Stimulated activated CD8-positive, alpha-beta memory T cell treated with anti-CD3 and anti-CD28 coated beads, Interleukin-7, amount 100 ng/mL, for 1 hour (primary cell): ENCODE measurements around the gene TIAM1.
"Not testable (repeated sequence)": the region's sequence is repeated elsewhere in the genome, so short reads cannot be mapped to it uniquely, and the experiment has no call there.

ENCODE experiments used
- DNase-seq, 2 donors: peaks; one replicate each; pipeline ENCODE4 v3.0.0-alpha.2; 2020; ENCODE audit warnings: low read depth in 2 of 2

TIAM1 gene

DNA sequence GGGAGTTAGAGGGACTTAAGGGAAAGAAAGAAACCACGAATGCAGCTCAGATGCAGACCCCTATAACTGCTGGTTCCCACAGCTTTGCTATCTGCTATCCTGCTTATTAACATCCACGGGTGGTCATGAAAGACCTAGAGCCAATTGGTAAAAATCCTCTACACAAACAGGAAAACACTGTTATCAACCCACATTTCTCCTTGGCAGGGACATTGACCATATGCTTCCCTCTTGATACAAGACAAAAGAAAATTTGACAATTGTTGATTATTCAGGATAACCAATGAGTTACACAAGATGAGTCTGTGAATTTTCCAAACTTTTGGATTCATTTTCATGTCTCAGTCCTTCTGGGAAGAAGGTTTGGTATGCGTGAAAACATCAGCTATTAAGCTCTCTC lies 90.4 kb downstream of the TIAM1 start:
- no peak for DNase-seq

- DNase-seq = no peak
These were observed 91.5 kb downstream of the TIAM1 start for GRCh38 chr21:31252611-31253010.

GRCh38 chr21:31252091-31252490 lies 92.0 kb downstream of the TIAM1 start:
- DNase-seq = no peak

GRCh38 chr21:31251686-31252085 lies 92.4 kb downstream of the TIAM1 start:
- no peak for DNase-seq

DNA sequence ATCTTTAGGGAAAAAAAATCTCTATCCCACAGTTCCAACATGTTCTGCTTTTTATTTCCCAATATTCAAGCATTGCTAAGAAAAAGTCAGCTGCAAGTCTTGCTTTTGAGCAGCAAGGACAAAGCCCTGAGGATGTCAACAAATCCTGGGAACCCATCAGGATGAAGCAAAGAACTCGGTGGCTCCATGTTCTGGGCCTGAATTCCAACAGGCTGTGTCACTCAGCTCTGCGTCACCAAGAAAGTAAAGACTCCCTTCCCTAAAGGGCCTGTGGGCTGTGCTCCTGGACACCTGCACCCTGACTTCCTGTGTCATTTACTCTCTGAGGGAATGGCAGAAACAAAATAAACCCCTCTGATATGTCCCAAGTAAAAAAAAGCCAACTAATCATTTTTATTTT lies 95.5 kb downstream of the TIAM1 start:
- no peak for DNase-seq

GRCh38 chr21:31243611-31244010 lies 100.5 kb downstream of the TIAM1 start:
- DNase-seq = no peak

DNA sequence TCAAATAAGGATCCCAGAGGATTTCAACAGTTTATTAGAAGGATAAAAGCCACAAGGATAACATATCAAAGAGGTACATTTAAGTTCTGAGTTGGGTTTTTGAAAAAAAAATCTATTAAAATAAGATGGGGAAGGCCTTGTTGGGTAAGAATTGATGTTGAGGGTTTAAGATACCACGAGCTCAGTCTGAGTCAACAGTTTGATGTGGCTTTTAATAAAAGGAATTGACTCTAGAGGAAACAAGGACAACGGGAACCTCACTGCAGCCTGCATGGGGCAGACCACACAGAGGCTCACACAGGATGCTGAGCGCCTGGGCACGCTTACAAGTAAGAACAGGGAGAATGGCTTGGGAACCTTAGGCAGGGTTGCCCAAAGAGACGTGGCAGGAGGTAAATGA lies 107.5 kb downstream of the TIAM1 start:
- no peak for DNase-seq

DNA sequence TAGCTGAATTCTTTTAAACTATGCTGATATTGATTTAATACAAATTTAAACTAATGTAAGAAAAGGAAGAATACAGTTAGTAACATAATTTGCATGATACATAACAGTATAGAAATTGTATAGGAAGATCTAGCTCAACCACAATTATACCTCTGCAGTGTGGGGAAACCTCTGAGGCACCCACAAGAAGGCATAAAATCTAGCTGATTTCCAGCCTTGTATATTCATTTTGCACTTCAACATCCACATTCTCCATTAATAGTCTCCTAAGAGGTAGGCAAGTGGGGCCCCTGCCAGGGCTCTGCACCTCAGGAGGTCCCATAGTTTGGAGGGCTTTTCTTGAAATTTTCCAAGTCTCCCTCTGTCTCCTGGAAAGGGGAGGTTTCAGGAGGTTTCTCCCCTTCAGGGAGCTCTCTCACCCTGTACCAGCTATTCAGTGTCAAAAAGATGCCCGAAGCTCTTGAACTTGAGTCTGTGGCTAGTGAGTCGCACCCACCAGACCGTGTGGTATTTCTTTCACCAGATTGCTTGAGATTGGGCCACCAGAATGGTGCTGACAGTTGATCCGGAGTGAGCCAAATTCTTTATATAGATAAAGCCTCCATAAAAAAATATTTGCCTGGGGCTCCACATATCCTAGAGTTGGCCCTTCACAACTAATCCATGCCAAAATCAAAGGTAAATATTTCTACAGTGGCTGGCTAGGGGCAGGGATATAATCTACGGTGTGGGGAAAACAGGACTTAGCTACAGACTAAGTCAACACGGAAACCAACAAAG lies 108.2 kb downstream of the TIAM1 start:
- no peak for DNase-seq

- no peak for DNase-seq
These were observed 109.1 kb downstream of the TIAM1 start for GRCh38 chr21:31234936-31235335.

- no peak for DNase-seq
These were observed 110.3 kb downstream of the TIAM1 start for GRCh38 chr21:31233711-31234110.

- no peak for DNase-seq
These were observed 111.7 kb downstream of the TIAM1 start for GRCh38 chr21:31232344-31232743.

DNA sequence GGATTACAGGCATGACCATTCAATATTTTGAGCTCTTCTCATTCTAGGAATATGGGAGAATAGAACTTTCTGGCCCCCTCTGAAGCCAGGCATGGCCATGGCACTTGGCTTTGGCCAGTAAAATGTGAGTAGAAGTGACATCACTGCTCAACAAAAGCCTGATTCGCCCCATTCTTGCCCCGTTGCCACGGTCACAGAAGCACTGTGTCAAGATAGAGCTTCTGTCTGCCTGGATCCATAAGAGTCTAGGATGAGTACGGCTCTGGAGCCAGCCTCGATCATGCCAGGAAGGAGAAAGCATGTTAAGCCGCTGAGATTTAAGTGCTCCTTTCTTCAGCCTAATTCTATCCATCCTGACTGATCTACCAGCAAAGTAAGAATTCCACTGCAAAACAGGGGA lies 113.1 kb downstream of the TIAM1 start:
- no peak for DNase-seq

DNA sequence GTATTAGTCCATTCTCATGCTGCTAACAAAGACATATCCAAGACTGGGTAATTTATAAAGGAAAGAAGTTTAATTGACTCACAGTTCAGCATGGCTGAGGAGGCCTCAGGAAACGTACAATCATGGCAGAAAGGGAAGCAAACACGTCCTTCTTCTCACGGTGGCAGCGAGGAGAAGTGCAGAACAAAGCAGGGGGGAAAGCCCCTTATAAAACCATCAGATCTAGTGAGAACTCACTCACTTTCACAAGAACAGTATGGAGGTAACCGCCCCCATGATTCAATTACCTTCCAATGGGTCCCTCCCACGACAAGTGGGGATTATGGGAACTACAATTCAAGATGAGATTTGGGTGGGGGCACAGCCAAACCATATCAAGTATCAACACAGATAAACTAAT lies 115.3 kb downstream of the TIAM1 start:
- not testable (repeated sequence) for DNase-seq

- no peak for DNase-seq
These were observed 118.3 kb downstream of the TIAM1 start for GRCh38 chr21:31225713-31226112.

- no peak for DNase-seq
These were observed 121.9 kb downstream of the TIAM1 start for GRCh38 chr21:31222142-31222541.

DNA sequence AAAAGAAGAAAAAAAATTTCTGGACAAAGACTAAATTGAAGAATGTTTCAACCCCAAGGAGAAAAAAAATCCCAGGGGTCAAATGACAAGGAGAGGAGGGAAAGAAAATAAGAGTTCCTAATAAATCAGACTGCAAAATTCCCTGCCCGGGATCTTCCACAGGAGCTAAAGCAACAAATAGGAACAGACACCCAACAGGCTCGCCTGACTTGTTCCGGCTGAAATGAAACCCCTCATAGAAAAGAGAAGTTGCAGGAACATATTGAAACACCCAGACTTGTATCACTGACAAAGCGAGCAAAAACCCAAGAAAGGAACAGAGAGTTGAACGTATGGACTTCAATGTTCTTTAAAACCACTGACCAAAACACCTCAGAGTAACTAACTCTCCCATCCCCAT lies 123.0 kb downstream of the TIAM1 start:
- no peak for DNase-seq

- no peak for DNase-seq
These were observed 123.5 kb downstream of the TIAM1 start for GRCh38 chr21:31220575-31220974.

GRCh38 chr21:31218830-31219608 lies 125.0 kb downstream of the TIAM1 start:
- no peak for DNase-seq

- no peak for DNase-seq
These were observed 127.9 kb downstream of the TIAM1 start for GRCh38 chr21:31216206-31216605.

DNA sequence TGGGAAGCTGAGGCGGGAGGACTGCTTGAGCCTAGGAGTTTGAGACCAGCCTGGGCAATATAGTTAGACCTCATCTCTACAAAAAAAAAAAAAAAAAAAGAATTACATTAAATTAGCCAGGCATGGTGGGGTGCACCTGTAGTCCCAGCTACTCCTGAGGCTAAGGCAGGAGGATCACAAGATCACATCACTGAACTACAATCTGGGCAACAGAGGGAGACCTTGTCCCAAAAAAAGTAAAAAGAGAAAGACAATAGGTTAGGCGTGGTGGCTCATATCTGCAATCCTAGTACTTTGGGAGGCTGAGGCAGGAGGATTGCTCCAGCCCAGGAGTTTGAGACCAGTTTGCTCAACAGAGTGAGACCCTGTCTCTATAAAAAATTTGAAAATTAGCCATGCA lies 130.3 kb downstream of the TIAM1 start:
- no peak for DNase-seq

GRCh38 chr21:31211836-31212235 lies 132.2 kb downstream of the TIAM1 start:
- no peak for DNase-seq

DNA sequence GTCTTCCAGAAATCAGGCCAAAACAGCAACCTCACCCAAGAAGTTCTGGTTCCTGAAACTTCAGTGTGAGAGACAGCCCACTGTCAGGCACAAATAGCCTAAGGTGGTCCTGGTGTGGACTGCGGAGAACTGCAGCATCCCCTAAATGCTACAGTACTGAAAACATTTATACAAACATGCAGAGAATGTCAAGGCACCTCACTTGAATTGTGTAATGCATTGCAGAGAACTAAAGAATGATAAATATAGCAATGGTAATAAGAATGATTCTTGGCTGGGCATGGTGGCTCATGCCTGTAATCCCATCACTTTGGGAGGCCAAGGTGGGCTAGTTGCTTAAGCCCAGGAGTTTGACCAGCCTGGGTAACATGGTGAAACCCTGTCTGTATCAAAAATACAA lies 138.6 kb downstream of the TIAM1 start:
- DNase-seq = no peak

DNA sequence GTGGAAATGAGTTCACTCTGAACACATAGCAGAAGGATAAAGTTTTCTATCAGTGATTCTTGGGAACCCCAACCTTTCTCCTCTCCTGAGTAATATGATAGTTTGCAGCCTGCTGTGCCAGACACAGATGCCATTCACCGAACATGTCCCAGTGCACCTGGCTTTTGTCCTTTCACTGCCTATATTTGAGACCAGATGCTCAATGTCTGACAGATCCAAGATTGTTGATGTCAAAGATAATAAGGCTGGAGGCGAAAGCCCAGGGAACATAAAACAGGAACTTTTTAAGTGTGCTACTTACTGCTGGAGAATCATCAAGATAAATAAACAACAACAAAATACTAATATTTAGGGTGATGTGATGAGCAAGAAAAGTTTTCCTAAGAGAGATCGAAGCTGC lies 139.3 kb downstream of the TIAM1 start:
- no peak for DNase-seq
